SK-N-SH treated with all-trans-retinoic acid at 6 μM for 48 hours (cell line): Measurements from ENCODE around the gene APOL2.

Experiments used
- ATAC-seq: fragments of 200-7000 bp; cut with Tn5 transposase; 3 replicates; pipeline ENCODE4 v1.9.1; 2020; ENCODE audit warnings: mild to moderate bottlenecking, moderate library complexity
- ARNTL ChIP-seq: fragments of 450-650 bp; formaldehyde crosslinking; IDR thresholded peaks from 2 replicates; pipeline ENCODE4 v1.5.0; 2020; ENCODE audit warnings: low read depth, mild to moderate bottlenecking, moderate library complexity, borderline replicate concordance
- BACH2 ChIP-seq: fragments of 250-450 bp; sonication (Bioruptor Pico); IDR thresholded peaks from 2 replicates; pipeline ENCODE4 v1.9.0; 2021; ENCODE audit warnings: mild to moderate bottlenecking, borderline replicate concordance
- CSDC2 ChIP-seq: fragments of 250-450 bp; sonication (Bioruptor Pico); IDR thresholded peaks from 2 replicates; pipeline ENCODE4 v1.5.0; 2020; ENCODE audit warnings: mild to moderate bottlenecking, moderate library complexity
- ESRRG ChIP-seq: fragments of 250-450 bp; sonication (Bioruptor Pico); IDR thresholded peaks from 2 replicates; pipeline ENCODE4 v1.6.1; 2021; ENCODE audit warnings: mild to moderate bottlenecking
- GLIS3 ChIP-seq: fragments of 250-450 bp; sonication (Bioruptor Pico); IDR thresholded peaks from 2 replicates; pipeline ENCODE4 v1.5.0; 2020; ENCODE audit warnings: mild to moderate bottlenecking, moderate library complexity
- ISL1 ChIP-seq: fragments of 250-450 bp; sonication (Bioruptor Pico); IDR thresholded peaks from 2 replicates; pipeline ENCODE4 v2.1.2; 2022; ENCODE audit warnings: mild to moderate bottlenecking, moderate library complexity
- OSR1 ChIP-seq: fragments of 250-450 bp; sonication (Bioruptor Pico); IDR thresholded peaks from 2 replicates; pipeline ENCODE4 v1.8.0; 2022; ENCODE audit warnings: moderate library complexity, mild to moderate bottlenecking, inconsistent platforms
- PPARA ChIP-seq: fragments of 250-450 bp; sonication (Bioruptor Pico); IDR thresholded peaks from 2 replicates; pipeline ENCODE4 v1.5.0; 2020; ENCODE audit warnings: mild to moderate bottlenecking, borderline replicate concordance
- RARB ChIP-seq: fragments of 250-450 bp; sonication (Bioruptor Pico); IDR thresholded peaks from 2 replicates; pipeline ENCODE4 v1.8.0; 2021; ENCODE audit warnings: mild to moderate bottlenecking, moderate library complexity
- TCF4 ChIP-seq: fragments of 250-450 bp; sonication (Bioruptor Pico); IDR thresholded peaks from 2 replicates; pipeline ENCODE4 v1.8.0; 2021; ENCODE audit warnings: mild to moderate bottlenecking, moderate library complexity, borderline replicate concordance
- TSHZ2 ChIP-seq: fragments of 250-450 bp; sonication (Bioruptor Pico); IDR thresholded peaks from 2 replicates; pipeline ENCODE4 v1.5.0; 2020; ENCODE audit warnings: mild to moderate bottlenecking, moderate library complexity
- ZC3H10 ChIP-seq: fragments of 250-450 bp; sonication (Bioruptor Pico); IDR thresholded peaks from 2 replicates; pipeline ENCODE4 v1.5.1; 2021; ENCODE audit warnings: mild to moderate bottlenecking, moderate library complexity
- ZFP3 ChIP-seq: fragments of 250-450 bp; sonication (Bioruptor Pico); IDR thresholded peaks from 2 replicates; pipeline ENCODE4 v1.5.0; 2020; ENCODE audit warnings: mild to moderate bottlenecking, moderate library complexity
- ZFP30 ChIP-seq: fragments of 450-650 bp; formaldehyde crosslinking; IDR thresholded peaks from 2 replicates; pipeline ENCODE4 v1.5.0; 2022; ENCODE audit warnings: mild to moderate bottlenecking, moderate library complexity
- ZNF565 ChIP-seq: fragments of 450-650 bp; formaldehyde crosslinking; conservative IDR thresholded peaks from 2 replicates; pipeline ENCODE4 v1.5.0; 2020; ENCODE audit warnings: low read depth, mild to moderate bottlenecking, moderate library complexity
- ZNF70 ChIP-seq: fragments of 450-650 bp; formaldehyde crosslinking; IDR thresholded peaks from 2 replicates; pipeline ENCODE4 v1.5.0; 2020; ENCODE audit warnings: mild to moderate bottlenecking, moderate library complexity
- TF ChIP-seq, protein P1 (sequence below): fragments of 250-450 bp; sonication (Bioruptor Pico); IDR thresholded peaks from 2 replicates; pipeline ENCODE4 v1.8.0; 2020; ENCODE audit warnings: mild to moderate bottlenecking, moderate library complexity, borderline replicate concordance
- TF ChIP-seq, protein P2 (sequence below): fragments of 250-450 bp; sonication (Bioruptor Pico); IDR thresholded peaks from 2 replicates; pipeline ENCODE4 v1.5.1; 2021; ENCODE audit warnings: mild to moderate bottlenecking, moderate library complexity
- TF ChIP-seq, protein P3 (sequence below): fragments of 250-450 bp; sonication (Bioruptor Pico); IDR thresholded peaks from 2 replicates; pipeline ENCODE4 v1.5.1; 2020; ENCODE audit warnings: low read depth, mild to moderate bottlenecking, moderate library complexity
- TF ChIP-seq, protein P4 (sequence below): fragments of 250-450 bp; sonication (Bioruptor Pico); IDR thresholded peaks from 2 replicates; pipeline ENCODE4 v1.8.0; 2021; ENCODE audit warnings: low read depth, mild to moderate bottlenecking, moderate library complexity, borderline replicate concordance

The APOL2 gene

DNA sequence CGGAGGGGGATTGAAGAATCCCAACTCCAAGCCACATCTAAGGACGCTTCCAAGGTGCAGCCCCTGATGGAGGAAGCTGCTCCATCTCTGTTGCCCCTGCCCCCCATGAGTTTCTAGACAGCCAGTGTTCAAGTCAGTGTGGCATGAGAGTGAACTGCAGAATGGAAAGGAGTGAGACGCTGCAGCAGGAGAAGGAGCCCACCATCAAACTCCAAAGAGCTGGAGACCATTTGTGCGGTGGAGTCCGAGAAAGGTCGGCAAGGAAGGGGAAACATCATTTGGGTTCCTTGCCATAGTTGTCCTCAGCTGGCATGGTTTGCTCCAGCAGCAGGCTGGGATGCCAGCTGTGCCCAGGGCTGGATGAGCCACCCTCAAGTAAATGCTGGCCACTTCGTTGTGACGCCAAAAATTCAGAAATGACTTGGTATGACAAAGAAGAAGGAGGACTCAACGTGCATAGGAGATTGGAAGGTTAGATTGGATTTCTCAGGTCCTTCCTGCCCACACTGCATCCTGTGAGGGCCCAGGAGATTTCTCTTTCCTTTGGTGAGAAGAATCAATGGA lies 16.4 kb downstream of the APOL2 start:
- ATAC-seq: no peak
- TF ChIP-seq ARNTL (CRISPR knock-in tag) (no peak), ZC3H10 (CRISPR knock-in tag) (no peak), ZFP3 (CRISPR knock-in tag) (no peak), CSDC2 (CRISPR knock-in tag) (no peak), ESRRG (CRISPR knock-in tag) (no peak), OSR1 (no peak), ISL1 (no peak), TSHZ2 (CRISPR knock-in tag) (no peak), ZNF565 (no peak), ZFP30 (CRISPR knock-in tag) (no peak), BACH2 (no peak), RARB (CRISPR knock-in tag) (no peak), GLIS3 (CRISPR knock-in tag) (no peak), TCF4 (CRISPR knock-in tag) (no peak)
- TF ChIP-seq, protein P1, sequence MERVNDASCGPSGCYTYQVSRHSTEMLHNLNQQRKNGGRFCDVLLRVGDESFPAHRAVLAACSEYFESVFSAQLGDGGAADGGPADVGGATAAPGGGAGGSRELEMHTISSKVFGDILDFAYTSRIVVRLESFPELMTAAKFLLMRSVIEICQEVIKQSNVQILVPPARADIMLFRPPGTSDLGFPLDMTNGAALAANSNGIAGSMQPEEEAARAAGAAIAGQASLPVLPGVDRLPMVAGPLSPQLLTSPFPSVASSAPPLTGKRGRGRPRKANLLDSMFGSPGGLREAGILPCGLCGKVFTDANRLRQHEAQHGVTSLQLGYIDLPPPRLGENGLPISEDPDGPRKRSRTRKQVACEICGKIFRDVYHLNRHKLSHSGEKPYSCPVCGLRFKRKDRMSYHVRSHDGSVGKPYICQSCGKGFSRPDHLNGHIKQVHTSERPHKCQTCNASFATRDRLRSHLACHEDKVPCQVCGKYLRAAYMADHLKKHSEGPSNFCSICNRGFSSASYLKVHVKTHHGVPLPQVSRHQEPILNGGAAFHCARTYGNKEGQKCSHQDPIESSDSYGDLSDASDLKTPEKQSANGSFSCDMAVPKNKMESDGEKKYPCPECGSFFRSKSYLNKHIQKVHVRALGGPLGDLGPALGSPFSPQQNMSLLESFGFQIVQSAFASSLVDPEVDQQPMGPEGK: no peak
- TF ChIP-seq, protein P2, sequence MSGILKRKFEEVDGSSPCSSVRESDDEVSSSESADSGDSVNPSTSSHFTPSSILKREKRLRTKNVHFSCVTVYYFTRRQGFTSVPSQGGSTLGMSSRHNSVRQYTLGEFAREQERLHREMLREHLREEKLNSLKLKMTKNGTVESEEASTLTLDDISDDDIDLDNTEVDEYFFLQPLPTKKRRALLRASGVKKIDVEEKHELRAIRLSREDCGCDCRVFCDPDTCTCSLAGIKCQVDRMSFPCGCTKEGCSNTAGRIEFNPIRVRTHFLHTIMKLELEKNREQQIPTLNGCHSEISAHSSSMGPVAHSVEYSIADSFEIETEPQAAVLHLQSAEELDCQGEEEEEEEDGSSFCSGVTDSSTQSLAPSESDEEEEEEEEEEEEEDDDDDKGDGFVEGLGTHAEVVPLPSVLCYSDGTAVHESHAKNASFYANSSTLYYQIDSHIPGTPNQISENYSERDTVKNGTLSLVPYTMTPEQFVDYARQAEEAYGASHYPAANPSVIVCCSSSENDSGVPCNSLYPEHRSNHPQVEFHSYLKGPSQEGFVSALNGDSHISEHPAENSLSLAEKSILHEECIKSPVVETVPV (CRISPR knock-in tag): no peak
- TF ChIP-seq, all 23 proteins: peak for 0

DNA sequence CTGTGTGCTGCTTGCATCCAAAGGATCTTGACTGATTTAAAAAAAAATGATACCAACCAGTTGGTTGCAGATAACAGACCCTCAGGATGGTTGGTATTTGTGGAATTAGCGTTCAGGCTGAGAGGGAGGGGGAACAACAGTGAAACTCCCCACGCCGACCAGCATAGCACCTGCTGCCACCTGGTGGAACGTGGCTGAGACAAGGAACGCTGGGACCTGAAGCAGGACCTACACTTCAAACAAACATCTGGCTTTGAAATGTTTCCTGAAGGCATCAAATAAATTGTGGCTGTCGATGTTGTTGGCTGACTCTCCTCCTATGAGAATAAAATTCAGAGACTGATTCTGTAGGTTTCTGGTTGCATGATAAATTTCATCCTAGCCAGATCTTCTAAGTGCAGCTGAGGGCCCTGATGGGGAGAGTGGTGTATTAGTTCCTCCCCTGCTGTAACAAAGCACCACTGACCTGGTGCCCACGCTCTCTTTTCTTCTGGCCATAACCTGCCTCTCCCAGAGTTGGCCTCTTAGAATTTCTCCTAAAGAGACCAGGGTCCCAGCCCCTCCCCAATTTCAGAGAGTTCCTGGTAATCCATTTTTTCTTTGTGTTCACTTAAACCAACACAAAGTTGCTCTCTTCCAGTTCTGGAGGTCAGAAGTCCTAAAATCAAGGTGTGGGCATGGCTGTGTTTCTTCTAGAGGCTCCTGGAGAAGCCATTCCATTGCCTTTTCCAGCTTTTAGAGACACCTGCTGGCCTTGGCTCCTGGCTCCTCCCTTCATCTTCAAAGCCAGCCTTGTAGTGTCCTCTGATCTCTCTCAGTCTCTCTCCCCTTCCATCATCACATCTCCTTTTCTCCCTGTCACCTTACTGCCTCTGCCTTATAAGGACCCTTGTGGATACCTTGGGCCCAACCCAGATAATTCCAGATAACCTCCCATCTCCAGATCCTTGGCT lies 17.3 kb downstream of the APOL2 start:
- peak; percentile 83 for ATAC-seq
- TF ChIP-seq OSR1 (no peak), CSDC2 (CRISPR knock-in tag) (no peak), ZNF70 (CRISPR knock-in tag) (no peak), GLIS3 (CRISPR knock-in tag) (no peak), PPARA (CRISPR knock-in tag) (no peak), ISL1 (no peak)
- TF ChIP-seq, protein P3, sequence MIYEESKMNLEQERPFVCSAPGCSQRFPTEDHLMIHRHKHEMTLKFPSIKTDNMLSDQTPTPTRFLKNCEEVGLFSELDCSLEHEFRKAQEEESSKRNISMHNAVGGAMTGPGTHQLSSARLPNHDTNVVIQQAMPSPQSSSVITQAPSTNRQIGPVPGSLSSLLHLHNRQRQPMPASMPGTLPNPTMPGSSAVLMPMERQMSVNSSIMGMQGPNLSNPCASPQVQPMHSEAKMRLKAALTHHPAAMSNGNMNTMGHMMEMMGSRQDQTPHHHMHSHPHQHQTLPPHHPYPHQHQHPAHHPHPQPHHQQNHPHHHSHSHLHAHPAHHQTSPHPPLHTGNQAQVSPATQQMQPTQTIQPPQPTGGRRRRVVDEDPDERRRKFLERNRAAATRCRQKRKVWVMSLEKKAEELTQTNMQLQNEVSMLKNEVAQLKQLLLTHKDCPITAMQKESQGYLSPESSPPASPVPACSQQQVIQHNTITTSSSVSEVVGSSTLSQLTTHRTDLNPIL (CRISPR knock-in tag): no peak
- TF ChIP-seq, protein P1: no peak; the same call in 1 of the 2 replicates
- TF ChIP-seq, protein P4, sequence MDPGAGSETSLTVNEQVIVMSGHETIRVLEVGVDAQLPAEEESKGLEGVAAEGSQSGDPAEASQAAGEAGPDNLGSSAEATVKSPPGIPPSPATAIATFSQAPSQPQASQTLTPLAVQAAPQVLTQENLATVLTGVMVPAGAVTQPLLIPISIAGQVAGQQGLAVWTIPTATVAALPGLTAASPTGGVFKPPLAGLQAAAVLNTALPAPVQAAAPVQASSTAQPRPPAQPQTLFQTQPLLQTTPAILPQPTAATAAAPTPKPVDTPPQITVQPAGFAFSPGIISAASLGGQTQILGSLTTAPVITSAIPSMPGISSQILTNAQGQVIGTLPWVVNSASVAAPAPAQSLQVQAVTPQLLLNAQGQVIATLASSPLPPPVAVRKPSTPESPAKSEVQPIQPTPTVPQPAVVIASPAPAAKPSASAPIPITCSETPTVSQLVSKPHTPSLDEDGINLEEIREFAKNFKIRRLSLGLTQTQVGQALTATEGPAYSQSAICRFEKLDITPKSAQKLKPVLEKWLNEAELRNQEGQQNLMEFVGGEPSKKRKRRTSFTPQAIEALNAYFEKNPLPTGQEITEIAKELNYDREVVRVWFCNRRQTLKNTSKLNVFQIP (CRISPR knock-in tag): no peak
